B cell (primary cell): ENCODE measurements around the gene BLCAP. TPM values are rescaled to one million over a fixed set of nuclear protein-coding genes. Genes with fewer than 3 reads are reported as not detected.

Source experiments
- ATAC-seq: fragments of 200-7000 bp; cut with Tn5 transposase; one replicate; pipeline ENCODE4 v1.10.0; 2021; ENCODE audit warnings: low read depth, mild to moderate bottlenecking, moderate number of reproducible peaks, moderate library complexity
- CTCF ChIA-PET: fragments of 350-600 bp; sonication (Branson Sonifier 250); formaldehyde crosslinking; loops from one replicate; lab custom pipeline; 2021; ENCODE audit warnings: antibody characterized with exemption, inconsistent platforms; lab: Charles Lee
- POLR2A ChIA-PET: fragments of 350-600 bp; sonication (Branson Sonifier 250); formaldehyde crosslinking; loops from one replicate; lab custom pipeline; 2021; ENCODE audit warnings: antibody characterized with exemption; lab: Charles Lee
- DNase-seq: peaks from one replicate; pipeline ENCODE4 v3.0.0; 2013
- H2AFZ ChIP-seq: 2 replicates; pipeline ENCODE4 v1.6.1; 2012; ENCODE audit warnings: mild to moderate bottlenecking, low read depth, low read length; ENCODE audit not compliant: insufficient read depth, poor library complexity, severe bottlenecking
- H3K27ac ChIP-seq, 2 donors: 1 replicate in 1 of 2; 2 replicates in 1 of 2; pipeline ENCODE4 v1.5.1; 2012 to 2013; ENCODE audit warnings: low read length in 2 of 2, mild to moderate bottlenecking in 2 of 2, moderate library complexity in 1 of 2
- H3K27me3 ChIP-seq, 4 experiments: fragments of 200-600 bp in 1 of 4; sonication (generic) in 1 of 4; replicated peaks in 1 of 4; 1 replicate in 2 of 4; 2 replicates in 2 of 4; pipeline versions ENCODE4 v1.6.1 to v1.7.0; 2013 to 2016; ENCODE audit warnings: low read length in 3 of 4, mild to moderate bottlenecking in 2 of 4, mixed read lengths in 1 of 4, moderate library complexity in 1 of 4; ENCODE audit not compliant: insufficient read depth in 4 of 4, control insufficient read depth in 3 of 4; ENCODE audit errors: control extremely low read depth in 1 of 4
- H3K36me3 ChIP-seq, 2 experiments: replicated peaks in 1 of 2; 1 replicate in 1 of 2; 2 replicates in 1 of 2; pipeline versions ENCODE4 v1.6.1 to v1.7.1; 2013; ENCODE audit warnings: low read length in 1 of 2; ENCODE audit not compliant: insufficient read depth in 2 of 2, control insufficient read depth in 1 of 2; ENCODE audit errors: control extremely low read depth in 1 of 2, extremely low read depth in 1 of 2
- H3K4me1 ChIP-seq, 2 donors: fragments of 200-600 bp in 1 of 2; sonication (generic) in 1 of 2; 1 replicate in 1 of 2; 2 replicates in 1 of 2; pipeline versions ENCODE4 v1.5.1 to v1.6.1; 2013 to 2017; ENCODE audit warnings: low read length in 2 of 2; ENCODE audit not compliant: control insufficient read depth in 2 of 2, insufficient read depth in 2 of 2
- H3K4me2 ChIP-seq: replicated peaks from 2 replicates; pipeline ENCODE3; 2012; ENCODE audit warnings: mild to moderate bottlenecking, low read depth, low read length; ENCODE audit not compliant: poor library complexity, severe bottlenecking
- H3K4me3 ChIP-seq, 5 experiments: fragments of 200-600 bp in 1 of 5; sonication (generic) in 1 of 5; 1 replicate in 3 of 5; 2 replicates in 2 of 5; pipeline versions ENCODE4 v1.5.1 to v1.7.0; 2011 to 2016; ENCODE audit warnings: low read length in 4 of 5, mild to moderate bottlenecking in 4 of 5, low read depth in 2 of 5, control low read depth in 1 of 5, moderate library complexity in 1 of 5; ENCODE audit not compliant: insufficient read depth in 1 of 5; ENCODE audit errors: control extremely low read depth in 1 of 5, extremely low read depth in 1 of 5
- H3K79me2 ChIP-seq: fragments of 200-600 bp; sonication (generic); one replicate; pipeline ENCODE4 v1.6.0; 2016; ENCODE audit warnings: low read length; ENCODE audit not compliant: control insufficient read depth, insufficient read depth
- H3K9ac ChIP-seq: fragments of 200-600 bp; sonication (generic); 2 replicates; pipeline ENCODE4 v1.6.1; 2017; ENCODE audit warnings: mild to moderate bottlenecking, low read length, moderate library complexity
- H3K9me3 ChIP-seq, 3 donors: one replicate each; pipeline versions ENCODE4 v1.6.1 to v1.7.1; 2013; ENCODE audit warnings: low read length in 2 of 3; ENCODE audit not compliant: control insufficient read depth in 2 of 3, insufficient read depth in 1 of 3; ENCODE audit errors: control extremely low read depth in 1 of 3
- H4K20me1 ChIP-seq: 2 replicates; pipeline ENCODE4 v1.6.0; 2012; ENCODE audit warnings: mild to moderate bottlenecking, low read length; ENCODE audit not compliant: insufficient read depth, control insufficient read depth, poor library complexity, severe bottlenecking
- H3K27ac Mint-ChIP-seq: one replicate; pipeline ENCODE4 v1.8.0; 2021; ENCODE audit warnings: mixed read lengths
- H3K27me3 Mint-ChIP-seq: one replicate; pipeline ENCODE4 v1.8.0; 2021; ENCODE audit warnings: mixed read lengths
- H3K4me1 Mint-ChIP-seq: one replicate; pipeline ENCODE4 v1.8.0; 2021; ENCODE audit warnings: mixed read lengths
- H3K4me3 Mint-ChIP-seq: one replicate; pipeline ENCODE4 v1.8.0; 2021; ENCODE audit warnings: mixed read lengths
- H3K9me3 Mint-ChIP-seq: one replicate; pipeline ENCODE4 v1.8.0; 2022; ENCODE audit warnings: mixed read lengths; ENCODE audit not compliant: insufficient read depth
- EZH2 ChIP-seq: IDR thresholded peaks from 2 replicates; pipeline ENCODE4 v1.6.1; 2012; ENCODE audit warnings: borderline replicate concordance, low read depth, mild to moderate bottlenecking, moderate library complexity, low read length; ENCODE audit not compliant: insufficient read depth, poor library complexity, severe bottlenecking
- WGBS: methylation state at CpG from one replicate; pipeline ENCODE4 v1.1.5; 2013; ENCODE audit warnings: missing lambda C conversion rate; ENCODE audit not compliant: insufficient coverage; 5-methylcytosine and 5-hydroxymethylcytosine counted together
- intact Hi-C: fragments of 100-400 bp; cut with micrococcal nuclease; formaldehyde crosslinking; loops from one replicate; pipeline ENCODE4 v1.10.0; 2022
- polyA plus RNA-seq: library from polyadenylated mRNA; depleted of rRNA; stranded (reverse); fragments of >200 nt; gene quantifications from 2 replicates; pipeline ENCODE4 v1.2.3, GENCODE V29; 2012
- total RNA-seq, 2 donors: library from RNA; stranded (reverse); fragments of 120-200 nt in 1 of 2; gene quantifications; 1 replicate in 1 of 2; 2 replicates in 1 of 2; pipeline versions ENCODE4 v1.2.3 to v1.2.4, GENCODE V29; 2013 to 2022
- TF ChIP-seq, protein P1 (sequence below): fragments of 200-600 bp; IDR thresholded peaks from one replicate; pipeline ENCODE4 v1.8.0; 2022; ENCODE audit warnings: antibody characterized with exemption, mild to moderate bottlenecking

Gene BLCAP
- total and polyA plus RNA-seq, 2 donors (not counting 1 experiment from before 2014, with no cell fraction given) = 56.2 to 188 TPM

DNA sequence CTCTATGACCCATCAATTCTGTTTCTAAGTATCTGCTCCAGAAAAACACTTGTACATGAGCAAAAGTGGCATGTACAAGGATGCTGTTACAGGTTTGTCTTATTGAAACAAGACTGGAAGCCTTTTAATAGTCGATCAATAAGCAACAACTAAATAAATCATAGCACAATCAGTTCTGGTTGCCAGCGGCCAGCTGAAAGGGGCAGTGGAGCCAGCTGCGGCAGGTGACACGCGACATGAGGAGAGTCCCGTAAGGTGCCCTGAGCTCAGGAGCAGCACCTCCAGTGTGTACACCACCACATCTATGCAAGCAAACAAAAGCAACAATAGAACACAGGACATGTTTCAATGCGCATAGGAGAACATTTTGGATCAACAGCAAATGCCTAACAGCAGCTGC lies 27.4 kb downstream of the BLCAP start:
- ChIA-PET CTCF (no interaction called here), POLR2A (no interaction called here)
- no peak overlapping the region for H3K4me3 ChIP-seq
- H3K9ac ChIP-seq = no peak overlapping the region
- no peak overlapping the region for H2AFZ ChIP-seq
- WGBS = 100% methylated on average over 2 of the region's 7 CpGs
- no peaks in the 10 kb centered on the region for H3K36me3 ChIP-seq
- Mint-ChIP-seq H3K4me3 (no peak overlapping the region), H3K27ac (no peak overlapping the region), H3K27me3 (no peaks in the 10 kb centered on the region), H3K4me1 (peaks cover 5% of the 10 kb centered on the region), H3K9me3 (no peaks in the 10 kb centered on the region)
- intact Hi-C loops = no loop called here
- H4K20me1 ChIP-seq = peaks cover 14% of the 10 kb centered on the region
- TF ChIP-seq, protein P1, sequence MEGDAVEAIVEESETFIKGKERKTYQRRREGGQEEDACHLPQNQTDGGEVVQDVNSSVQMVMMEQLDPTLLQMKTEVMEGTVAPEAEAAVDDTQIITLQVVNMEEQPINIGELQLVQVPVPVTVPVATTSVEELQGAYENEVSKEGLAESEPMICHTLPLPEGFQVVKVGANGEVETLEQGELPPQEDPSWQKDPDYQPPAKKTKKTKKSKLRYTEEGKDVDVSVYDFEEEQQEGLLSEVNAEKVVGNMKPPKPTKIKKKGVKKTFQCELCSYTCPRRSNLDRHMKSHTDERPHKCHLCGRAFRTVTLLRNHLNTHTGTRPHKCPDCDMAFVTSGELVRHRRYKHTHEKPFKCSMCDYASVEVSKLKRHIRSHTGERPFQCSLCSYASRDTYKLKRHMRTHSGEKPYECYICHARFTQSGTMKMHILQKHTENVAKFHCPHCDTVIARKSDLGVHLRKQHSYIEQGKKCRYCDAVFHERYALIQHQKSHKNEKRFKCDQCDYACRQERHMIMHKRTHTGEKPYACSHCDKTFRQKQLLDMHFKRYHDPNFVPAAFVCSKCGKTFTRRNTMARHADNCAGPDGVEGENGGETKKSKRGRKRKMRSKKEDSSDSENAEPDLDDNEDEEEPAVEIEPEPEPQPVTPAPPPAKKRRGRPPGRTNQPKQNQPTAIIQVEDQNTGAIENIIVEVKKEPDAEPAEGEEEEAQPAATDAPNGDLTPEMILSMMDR = no peak
- no peak for TF ChIP-seq EZH2
- ATAC-seq = no peak
- H3K27me3 ChIP-seq = no peaks in the 10 kb centered on the region
- H3K4me2 ChIP-seq = no peak overlapping the region
- H3K4me1 ChIP-seq = no peaks in the 10 kb centered on the region
- no peaks in the 10 kb centered on the region for H3K9me3 ChIP-seq
- no peak overlapping the region for H3K27ac ChIP-seq
- DNase-seq = no peak
- H3K79me2 ChIP-seq = no peaks in the 10 kb centered on the region

GRCh38 chr20:37498066-37498665 lies 29.5 kb downstream of the BLCAP start:
- no peaks in the 10 kb centered on the region for H3K79me2 ChIP-seq
- peaks cover 9% of the 10 kb centered on the region for H4K20me1 ChIP-seq
- no CpG with 5 or more reads among the region's 2 CpGs for WGBS
- intact Hi-C loops = no loop called here
- no peak overlapping the region for H3K9ac ChIP-seq
- Mint-ChIP-seq H3K27me3 (no peaks in the 10 kb centered on the region), H3K4me1 (peaks cover 11% of the 10 kb centered on the region), H3K27ac (no peak overlapping the region), H3K4me3 (no peak overlapping the region), H3K9me3 (no peaks in the 10 kb centered on the region)
- no peaks in the 10 kb centered on the region for H3K36me3 ChIP-seq
- H3K27me3 ChIP-seq = no peaks in the 10 kb centered on the region
- no peak overlapping the region for H3K4me3 ChIP-seq
- no peaks in the 10 kb centered on the region for H3K9me3 ChIP-seq
- TF ChIP-seq, protein P1 = no peak
- TF ChIP-seq EZH2 = no peak
- ChIA-PET CTCF (no interaction called here), POLR2A (no interaction called here)
- no peak overlapping the region for H2AFZ ChIP-seq
- H3K27ac ChIP-seq = no peak overlapping the region
- ATAC-seq (no peak), DNase-seq (no peak)
- H3K4me2 ChIP-seq = no peak overlapping the region
- no peaks in the 10 kb centered on the region for H3K4me1 ChIP-seq
